OCI-LY3 (cell line): ENCODE results near the gene RAB36.

ENCODE experiments used
- H2AFZ ChIP-seq: fragments of 200-600, 300-600 bp; shearing (Covaris generic); 2 replicates; pipeline ENCODE4 v1.6.0; 2014; ENCODE audit warnings: antibody characterized with exemption, low read depth, low read length
- H3K27ac ChIP-seq: fragments of 200-600, 300-600 bp; sonication (generic); 2 replicates; pipeline ENCODE4 v1.5.1; 2014; ENCODE audit warnings: mild to moderate bottlenecking, low read length, moderate library complexity, mixed read lengths
- H3K27me3 ChIP-seq: fragments of 200-600, 300-600 bp; sonication (generic); 2 replicates; pipeline ENCODE4 v1.6.1; 2014; ENCODE audit warnings: low read depth, low read length, mixed read lengths
- H3K36me3 ChIP-seq: fragments of 200-600, 300-600 bp; sonication (generic); replicated peaks from 2 replicates; pipeline ENCODE3; 2014; ENCODE audit warnings: low read depth, low read length, mixed read lengths
- H3K4me1 ChIP-seq: fragments of 300-600, 200-600 bp; sonication (generic); 2 replicates; pipeline ENCODE4 v1.6.1; 2014; ENCODE audit warnings: low read length, mixed read lengths
- H3K4me2 ChIP-seq: fragments of 200-600, 300-600 bp; sonication (generic); 2 replicates; pipeline ENCODE4 v1.6.1; 2014; ENCODE audit warnings: low read length, mixed read lengths
- H3K4me3 ChIP-seq: fragments of 300-600, 200-600 bp; sonication (generic); 2 replicates; pipeline ENCODE4 v1.5.1; 2014; ENCODE audit warnings: antibody characterized with exemption, mild to moderate bottlenecking, low read length, moderate library complexity
- H3K79me2 ChIP-seq: fragments of 300-600, 200-600 bp; shearing (Covaris generic); 2 replicates; pipeline ENCODE4 v1.6.1; 2014; ENCODE audit warnings: mild to moderate bottlenecking, low read length, mixed read lengths
- H3K9ac ChIP-seq: fragments of 300-600, 200-600 bp; shearing (Covaris generic); 2 replicates; pipeline ENCODE4 v1.6.0; 2014; ENCODE audit warnings: mild to moderate bottlenecking, low read length, moderate library complexity
- H3K9me3 ChIP-seq: fragments of 200-600, 300-600 bp; shearing (Covaris generic); 2 replicates; pipeline ENCODE4 v1.6.1; 2014; ENCODE audit warnings: low read length, mixed read lengths; ENCODE audit not compliant: insufficient read depth
- H4K20me1 ChIP-seq: fragments of 200-600, 300-600 bp; sonication (generic); 2 replicates; pipeline ENCODE4 v1.6.1; 2016; ENCODE audit warnings: low read length, mixed read lengths; ENCODE audit not compliant: insufficient read depth
- CTCF ChIP-seq: fragments of 200-600, 300-600 bp; sonication (generic); IDR thresholded peaks from 2 replicates; pipeline ENCODE4 v1.5.1; 2014; ENCODE audit warnings: antibody characterized with exemption, low read length, low read depth
- EZH2phosphoT487 ChIP-seq: fragments of 200-600 bp; shearing (Covaris generic); IDR thresholded peaks from 2 replicates; pipeline ENCODE4 v1.6.1; 2018; ENCODE audit warnings: antibody characterized with exemption, mixed run types, low read depth

RAB36 gene

GRCh38 chr22:23187871-23188700, 42.8 kb downstream of the RAB36 start:
- H3K9me3 ChIP-seq: no peaks in the 10 kb centered on the region
- no peak overlapping the region for H3K4me2 ChIP-seq
- no peaks in the 10 kb centered on the region for H3K36me3 ChIP-seq
- TF ChIP-seq CTCF: no peak
- TF ChIP-seq EZH2phosphoT487: no peak
- H4K20me1 ChIP-seq: no peaks in the 10 kb centered on the region
- H2AFZ ChIP-seq: no peak overlapping the region
- no peak overlapping the region for H3K4me3 ChIP-seq
- H3K4me1 ChIP-seq: no peaks in the 10 kb centered on the region; the same call in 1 of the 2 replicates
- H3K79me2 ChIP-seq: no peaks in the 10 kb centered on the region
- no peaks in the 10 kb centered on the region for H3K27me3 ChIP-seq
- H3K27ac ChIP-seq: no peak overlapping the region
- no peak overlapping the region for H3K9ac ChIP-seq

- no peaks in the 10 kb centered on the region for H3K79me2 ChIP-seq
- H3K27ac ChIP-seq: no peak overlapping the region
- TF ChIP-seq EZH2phosphoT487: no peak
- no peak for TF ChIP-seq CTCF
- no peaks in the 10 kb centered on the region for H4K20me1 ChIP-seq
- H2AFZ ChIP-seq: no peak overlapping the region
- no peaks in the 10 kb centered on the region for H3K36me3 ChIP-seq
- H3K4me1 ChIP-seq: no peaks in the 10 kb centered on the region
- H3K27me3 ChIP-seq: no peaks in the 10 kb centered on the region
- no peak overlapping the region for H3K4me2 ChIP-seq
- no peak overlapping the region for H3K4me3 ChIP-seq
- H3K9ac ChIP-seq: no peak overlapping the region
- no peaks in the 10 kb centered on the region for H3K9me3 ChIP-seq
These were observed 45.2 kb downstream of the RAB36 start for GRCh38 chr22:23190526-23190925.

GRCh38 chr22:23192133-23192532, 46.9 kb downstream of the RAB36 start:
- Histone ChIP-seq H3K9ac (no peak overlapping the region), H3K36me3 (no peaks in the 10 kb centered on the region), H3K9me3 (no peaks in the 10 kb centered on the region), H3K4me1 (no peaks in the 10 kb centered on the region), H2AFZ (no peak overlapping the region), H3K4me2 (no peak overlapping the region), H3K79me2 (no peaks in the 10 kb centered on the region), H4K20me1 (no peaks in the 10 kb centered on the region), H3K4me3 (no peak overlapping the region), H3K27me3 (no peaks in the 10 kb centered on the region), H3K27ac (no peak overlapping the region)
- TF ChIP-seq EZH2phosphoT487 (no peak), CTCF (no peak)

- Histone ChIP-seq H3K9me3 (no peaks in the 10 kb centered on the region), H3K27me3 (no peaks in the 10 kb centered on the region), H3K9ac (no peak overlapping the region), H3K79me2 (no peaks in the 10 kb centered on the region), H2AFZ (no peak overlapping the region), H3K4me2 (no peak overlapping the region), H3K4me3 (no peak overlapping the region), H3K36me3 (no peaks in the 10 kb centered on the region), H3K4me1 (no peaks in the 10 kb centered on the region), H3K27ac (no peak overlapping the region), H4K20me1 (no peaks in the 10 kb centered on the region)
- TF ChIP-seq CTCF (no peak), EZH2phosphoT487 (no peak)
These were observed 47.3 kb downstream of the RAB36 start for GRCh38 chr22:23192558-23192957.
